T47D (cell line): ENCODE measurements around the gene DNAH17.

Experiments
- DNase-seq, 2 experiments: peaks; one replicate each; pipeline versions ENCODE4 v3.0.0 to v3.0.0-alpha.2; 2011 to 2012; ENCODE audit warnings: low read depth in 1 of 2, low spot score in 1 of 2
- JUND ChIP-seq: IDR thresholded peaks from 2 replicates; pipeline ENCODE4 v1.6.1; 2012; ENCODE audit warnings: low read depth
- in situ Hi-C: cut with HindIII; loops from 2 replicates; pipeline ENCODE4 v1.10.0; 2016; ENCODE audit warnings: low sequenced_read_pairs, low pct_unique_long_range_greater_than_20kb

The DNAH17 gene

GRCh38 chr17:78488156-78488555, 89.0 kb downstream of the DNAH17 start:
- TF ChIP-seq JUND: no peak
- no peak for DNase-seq
- in situ Hi-C loops: no loop called here

- in situ Hi-C loops: no loop called here
- no peak for TF ChIP-seq JUND
- DNase-seq: no peak
Observed at GRCh38 chr17:78486946-78487680, 90.1 kb downstream of the DNAH17 start.

GRCh38 chr17:78486228-78486802, 90.9 kb downstream of the DNAH17 start:
- no peak for TF ChIP-seq JUND
- DNase-seq: no peak
- in situ Hi-C loops: no loop called here

GRCh38 chr17:78485290-78486168, 91.7 kb downstream of the DNAH17 start:
- TF ChIP-seq JUND: no peak
- in situ Hi-C loops: no loop called here

GRCh38 chr17:78484271-78485246, 92.6 kb downstream of the DNAH17 start:
- TF ChIP-seq JUND: no peak
- in situ Hi-C loops: no loop called here
- DNase-seq: peak; percentile 63 to 76

More at GRCh38 chr17:78485290-78486168, 91.7 kb downstream of the DNAH17 start:
- DNase-seq: no peak

DNA sequence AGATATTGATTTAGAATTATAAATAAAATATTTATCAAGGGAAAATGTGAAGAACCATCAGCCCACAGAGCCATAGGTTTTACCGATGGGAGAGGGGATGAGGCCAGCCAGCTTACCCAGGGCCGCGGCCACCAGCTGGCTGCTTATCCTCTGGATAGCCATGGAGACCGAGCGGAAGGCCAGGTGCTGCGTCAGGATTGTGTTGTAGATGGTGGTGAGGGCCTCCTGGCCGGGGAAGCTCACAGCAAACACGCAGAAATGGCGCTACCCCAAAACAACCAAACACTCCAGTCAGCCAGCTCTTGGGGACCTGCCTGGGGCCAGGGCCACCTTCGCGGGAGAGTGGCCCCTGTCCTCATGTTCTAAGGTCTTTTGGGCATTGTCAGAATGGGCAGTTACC, 97.8 kb downstream of the DNAH17 start:
- no peak for TF ChIP-seq JUND
- in situ Hi-C loops: no loop called here
- DNase-seq: no peak

- in situ Hi-C loops: no loop called here
- DNase-seq: no peak
- TF ChIP-seq JUND: no peak
Observed at GRCh38 chr17:78478757-78479297, 98.4 kb downstream of the DNAH17 start.

DNA sequence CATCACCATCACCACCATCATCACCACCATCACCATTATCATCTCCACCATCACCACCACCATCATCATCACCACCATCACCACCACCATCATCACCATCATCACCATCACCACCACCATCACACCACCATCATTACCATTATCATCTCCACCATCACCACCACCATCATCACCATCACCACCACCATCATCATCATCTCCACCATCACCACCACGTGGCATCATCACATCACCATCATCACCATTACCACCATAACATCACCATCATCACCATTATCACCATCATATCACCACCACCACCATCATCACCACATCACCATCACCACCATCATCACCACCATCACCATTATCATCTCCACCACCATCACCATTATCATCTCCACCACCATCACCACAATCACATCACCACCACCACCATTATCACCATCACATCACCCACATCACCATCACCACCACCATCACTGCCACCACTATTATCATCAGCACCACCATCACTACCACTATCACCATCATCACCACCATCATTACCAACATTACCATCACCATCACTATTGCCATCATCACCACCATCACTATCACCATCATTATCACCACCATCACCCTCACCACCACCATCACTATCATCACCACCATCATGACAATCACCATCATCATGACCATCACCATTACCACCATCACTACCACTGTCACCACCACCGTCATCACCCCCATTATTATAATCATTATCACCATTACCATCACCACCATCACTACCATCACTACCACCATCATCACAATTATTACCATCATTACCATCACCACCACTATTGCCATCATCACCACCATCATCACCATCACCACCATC, 99.1 kb downstream of the DNAH17 start:
- DNase-seq: no peak
- TF ChIP-seq JUND: no peak
- in situ Hi-C loops: no loop called here

DNA sequence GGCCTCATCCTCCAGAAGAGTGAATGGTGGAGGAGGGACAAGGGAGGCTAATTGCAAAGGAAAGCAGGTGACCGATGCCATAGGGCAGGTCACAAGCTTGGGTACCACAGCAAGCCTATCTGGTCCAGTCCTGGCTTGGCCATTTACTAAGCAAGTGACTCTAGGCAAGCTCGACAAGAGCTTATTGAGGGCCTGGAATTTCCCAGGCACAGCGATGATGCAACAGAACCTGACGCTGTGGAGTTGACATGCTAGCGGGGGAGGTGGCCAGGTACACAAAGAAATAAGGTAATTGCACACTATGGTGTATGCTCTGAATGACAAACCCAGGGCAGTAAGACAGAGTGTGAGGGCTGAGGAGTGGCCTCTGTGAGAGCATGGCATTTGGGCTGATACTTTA, 100.2 kb downstream of the DNAH17 start:
- in situ Hi-C loops: no loop called here
- peak; percentile 55 to 82 for DNase-seq
- TF ChIP-seq JUND: no peak

- in situ Hi-C loops: no loop called here
- DNase-seq: no peak
- no peak for TF ChIP-seq JUND
Observed at GRCh38 chr17:78476149-78476548, 101.0 kb downstream of the DNAH17 start.

- no peak for DNase-seq
- in situ Hi-C loops: no loop called here
- TF ChIP-seq JUND: no peak
Observed at GRCh38 chr17:78475211-78475610, 102.0 kb downstream of the DNAH17 start.
